ENCODE data around the gene KRT20.

Gene KRT20

DNA sequence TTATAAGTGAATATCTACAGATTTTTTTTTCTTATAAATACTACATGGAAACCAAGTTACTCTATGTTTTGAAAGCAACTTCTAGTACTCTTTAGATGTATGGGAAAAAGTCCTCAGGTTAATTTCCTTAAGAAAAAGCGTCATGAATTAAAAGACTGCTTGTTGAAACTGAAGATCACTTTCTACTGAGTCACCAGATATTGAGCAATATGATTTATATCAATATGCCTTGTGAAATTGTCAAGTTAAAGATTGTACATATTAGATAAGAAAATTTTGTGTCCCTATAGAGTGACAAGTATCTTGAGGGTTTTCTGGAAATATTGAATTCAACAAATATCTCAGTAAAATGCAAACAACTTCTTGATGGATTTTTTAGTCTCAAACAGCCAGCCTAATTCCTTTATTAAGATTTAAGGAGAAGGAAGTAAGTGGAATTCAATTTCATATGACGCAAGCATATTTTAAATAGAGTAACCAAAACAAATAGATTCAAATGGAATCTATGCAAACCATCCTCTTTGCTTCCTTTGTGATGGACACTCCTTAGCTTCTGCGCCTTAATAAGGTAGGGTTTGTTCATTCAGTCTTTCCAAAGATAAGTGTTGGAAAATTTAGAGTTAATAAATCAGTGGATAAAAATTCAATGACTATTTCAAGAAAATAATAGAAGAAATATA lies 34.6 kb downstream of the KRT20 start:
- DNase-seq (ENCODE audit: low spot score) = no peak

DNA sequence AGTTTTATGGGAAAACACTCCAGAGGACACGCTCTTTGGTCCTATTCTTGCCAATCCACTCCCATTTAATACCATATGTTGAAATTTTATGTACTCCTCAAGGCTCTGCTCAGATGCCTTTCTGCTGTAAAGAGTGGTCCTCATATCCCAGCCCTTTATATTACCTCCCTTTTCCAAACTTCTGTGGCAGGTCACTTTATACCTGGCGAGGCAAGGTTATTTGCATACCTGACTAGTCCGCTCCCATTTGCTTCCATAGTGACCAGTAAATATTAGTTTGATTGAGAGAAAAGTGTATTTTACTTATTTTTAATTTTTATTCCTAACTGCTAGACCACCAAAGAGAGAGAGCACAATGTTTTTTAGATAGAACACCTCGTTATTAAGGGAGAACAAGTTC lies 35.3 kb downstream of the KRT20 start:
- DNase-seq (ENCODE audit: low spot score) = no peak

DNA sequence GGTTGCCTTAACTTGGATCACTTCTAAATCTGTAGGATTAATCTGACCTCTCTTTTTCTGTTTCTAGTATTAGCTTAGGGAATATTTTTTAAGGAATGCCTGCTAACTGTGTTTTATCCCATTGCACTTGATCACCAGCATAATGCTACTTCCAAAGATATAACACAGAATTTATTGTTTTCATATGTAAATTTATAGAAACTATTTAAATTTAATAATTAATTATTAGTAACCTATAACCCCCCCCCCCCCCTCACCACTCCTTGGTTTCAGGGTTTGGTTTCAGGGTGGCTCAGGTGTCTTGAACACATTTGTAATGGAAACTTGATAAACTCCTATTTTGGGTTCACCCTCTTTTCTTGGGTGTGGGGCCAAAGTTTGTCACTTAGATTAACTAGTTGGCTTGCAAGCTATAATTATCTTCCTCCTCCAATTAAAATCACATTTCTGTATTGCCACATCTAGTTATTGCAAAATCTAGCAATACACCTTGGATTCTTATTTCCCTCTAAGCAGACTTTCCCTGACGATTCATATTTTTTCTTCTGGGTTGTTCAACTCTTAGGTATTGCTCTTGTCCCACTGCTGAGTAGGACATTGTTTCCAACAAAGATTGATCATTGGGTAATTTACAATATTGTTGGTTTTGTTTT lies 36.3 kb downstream of the KRT20 start:
- no peak for DNase-seq (ENCODE audit: low spot score)

DNA sequence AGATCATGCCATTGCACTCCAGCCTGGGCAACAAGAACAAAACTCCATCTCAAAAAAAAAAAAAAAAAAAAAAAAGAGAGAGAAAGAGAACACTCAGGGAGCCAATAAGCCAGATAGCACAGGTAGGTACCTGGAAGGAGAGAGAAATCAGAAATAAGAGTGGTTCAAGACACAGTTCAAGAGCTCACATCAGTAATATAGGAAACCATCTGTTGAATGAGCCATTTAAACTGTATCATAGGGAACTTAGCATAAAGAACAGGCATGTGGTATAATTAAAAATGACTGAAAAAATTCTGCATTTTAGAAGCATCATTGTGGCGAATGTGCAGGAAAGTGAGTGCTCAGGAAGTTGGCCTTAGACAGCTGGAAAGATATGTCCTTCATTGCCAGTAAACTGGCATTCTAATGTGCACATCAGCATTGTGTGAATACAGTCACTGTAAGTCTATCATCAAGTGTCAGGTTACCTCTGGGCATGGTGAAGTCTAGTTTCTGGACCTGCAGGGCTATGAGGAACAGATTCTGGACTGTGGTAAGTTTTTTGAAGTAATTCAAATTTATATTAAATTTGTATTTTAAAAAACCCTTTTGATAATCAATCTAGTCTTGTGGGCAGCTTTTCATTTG lies 38.4 kb downstream of the KRT20 start:
- no peak for DNase-seq (ENCODE audit: low spot score)

DNA sequence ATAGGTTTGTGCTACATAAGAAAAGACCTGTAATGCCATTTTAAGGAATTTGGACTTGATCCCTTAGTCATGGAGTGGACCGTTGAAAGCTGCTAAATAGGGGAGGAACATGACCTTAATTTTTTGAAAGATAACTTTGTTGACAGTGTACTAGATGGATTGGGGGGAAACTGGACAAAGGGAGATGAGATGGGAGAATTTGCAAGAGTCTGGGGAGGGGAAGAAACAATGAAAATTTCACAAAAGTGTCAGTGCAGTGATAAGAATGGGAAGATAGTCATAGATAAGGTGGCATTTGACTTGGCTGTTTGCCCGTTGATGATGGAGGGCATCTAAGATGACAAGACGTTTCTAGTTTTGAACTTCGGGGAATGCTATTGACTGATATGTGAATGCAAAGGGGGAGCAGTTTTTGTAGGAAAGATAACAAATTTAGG lies 40.4 kb downstream of the KRT20 start:
- DNase-seq (ENCODE audit: low spot score) = no peak

DNA sequence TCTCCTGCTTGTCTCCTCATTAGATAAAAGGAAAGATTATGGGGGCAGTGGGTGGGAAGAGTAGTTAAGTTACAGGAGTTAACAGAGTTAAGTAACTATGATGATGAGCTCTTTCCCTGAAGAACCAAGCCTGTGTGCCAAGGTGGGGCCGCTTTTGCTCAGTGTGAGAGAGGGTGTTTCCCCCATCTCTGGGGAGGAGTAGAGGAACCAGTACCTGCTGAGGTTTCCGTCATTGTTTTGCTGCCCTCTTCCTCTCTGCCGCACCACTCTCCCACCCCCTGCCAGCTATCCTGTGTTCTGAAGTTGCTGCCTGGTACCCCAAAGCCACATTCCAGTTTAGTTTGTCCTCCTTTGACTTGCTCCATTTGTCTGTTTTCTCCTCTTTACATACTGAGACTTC lies 41.8 kb downstream of the KRT20 start:
- no peak for DNase-seq (ENCODE audit: low spot score)

DNA sequence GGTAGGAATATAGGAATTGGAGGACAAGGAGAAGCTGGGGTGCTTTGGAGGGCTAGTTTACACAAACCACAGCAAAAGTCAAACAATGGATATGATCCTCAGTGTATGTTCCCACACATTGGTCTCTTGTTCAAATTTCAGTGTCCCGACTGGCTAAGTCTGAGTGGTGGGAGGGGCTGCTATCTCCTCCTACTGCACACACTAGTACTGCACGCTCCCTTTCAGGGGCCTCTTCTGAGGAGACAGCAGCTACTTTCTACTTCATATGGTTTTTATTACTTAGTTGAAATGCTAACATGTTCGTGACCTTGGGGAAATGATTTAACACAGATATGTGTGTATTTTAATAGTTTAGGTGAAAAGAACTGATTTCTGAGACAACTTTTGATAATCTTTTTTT lies 43.8 kb downstream of the KRT20 start:
- DNase-seq (ENCODE audit: low spot score) = no peak

DNA sequence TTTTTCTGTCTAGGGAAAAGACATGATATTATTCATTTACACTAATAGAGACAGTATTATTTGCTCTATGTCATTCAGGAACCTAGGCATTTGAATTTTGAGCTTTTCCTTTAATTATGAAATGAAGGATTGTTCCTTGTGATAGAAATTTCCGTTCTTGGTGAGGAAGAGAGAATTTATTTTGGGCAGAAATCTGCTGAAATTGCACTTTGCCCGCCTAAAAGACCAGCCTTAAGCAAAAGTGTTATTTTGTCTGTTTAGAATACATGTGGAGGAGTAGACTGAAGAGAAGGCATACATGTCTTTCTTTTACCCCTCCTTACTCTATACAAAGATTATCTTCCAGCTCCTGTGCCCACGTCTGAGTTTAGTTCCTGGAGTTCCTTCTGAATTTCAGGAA lies 45.8 kb downstream of the KRT20 start:
- DNase-seq (ENCODE audit: low spot score) = no peak

DNA sequence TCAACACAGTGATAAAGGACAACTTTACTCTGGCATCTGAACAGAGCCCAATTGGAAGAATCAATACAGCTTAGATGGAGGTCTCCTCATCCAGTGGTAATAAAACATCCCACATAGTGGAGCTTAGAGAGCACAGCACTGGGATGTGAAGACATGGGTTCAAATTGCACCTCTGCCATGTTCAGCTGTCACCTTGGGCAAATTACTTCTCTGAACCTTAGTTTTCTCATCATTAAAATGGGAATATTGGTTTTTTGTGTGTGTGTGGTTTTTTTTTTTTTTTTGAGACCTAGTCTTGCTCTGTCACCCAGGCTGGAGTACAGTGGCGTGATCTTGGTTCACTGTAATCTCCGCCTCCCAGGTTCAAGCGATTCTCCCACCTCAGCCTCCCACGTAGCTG lies 49.0 kb downstream of the KRT20 start:
- no peak for DNase-seq (ENCODE audit: low spot score)

DNA sequence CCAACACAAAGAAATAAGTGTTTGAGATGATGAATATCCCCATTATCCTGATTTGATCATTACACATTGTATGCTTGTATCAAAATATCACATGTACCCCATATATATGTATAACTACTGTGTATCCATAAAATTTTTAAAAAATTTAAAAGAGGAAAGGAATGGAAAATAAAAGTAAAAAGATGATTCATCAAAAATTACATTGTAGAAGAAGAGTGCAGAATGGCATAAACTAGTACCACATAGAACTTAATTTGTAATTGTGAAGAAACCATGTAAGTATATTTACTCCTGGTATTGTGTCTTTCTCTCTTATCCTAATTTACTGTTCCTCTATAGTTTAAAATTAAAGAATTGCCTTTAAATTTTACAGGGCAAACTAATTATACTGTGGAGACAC lies 51.2 kb downstream of the KRT20 start:
- DNase-seq (ENCODE audit: low spot score) = no peak

DNA sequence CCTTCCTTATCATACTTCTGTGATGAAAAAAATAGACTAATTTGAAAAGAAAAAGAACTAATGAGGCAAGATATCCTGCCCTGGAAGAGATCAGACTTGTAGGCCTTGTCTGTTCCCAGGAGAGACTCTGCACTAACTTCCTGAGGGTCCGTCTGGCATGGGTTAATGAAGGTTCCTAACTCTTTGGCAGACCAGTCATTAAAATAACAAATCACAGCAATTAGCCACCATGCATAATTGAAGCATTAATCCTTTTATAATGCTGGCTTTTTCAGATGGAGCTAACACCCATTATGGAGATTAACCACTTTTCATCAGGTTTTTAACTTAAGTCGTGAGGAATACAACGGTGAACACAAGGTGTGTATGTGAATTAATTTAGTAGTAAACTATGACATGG lies 52.2 kb downstream of the KRT20 start:
- DNase-seq (ENCODE audit: low spot score) = no peak

DNA sequence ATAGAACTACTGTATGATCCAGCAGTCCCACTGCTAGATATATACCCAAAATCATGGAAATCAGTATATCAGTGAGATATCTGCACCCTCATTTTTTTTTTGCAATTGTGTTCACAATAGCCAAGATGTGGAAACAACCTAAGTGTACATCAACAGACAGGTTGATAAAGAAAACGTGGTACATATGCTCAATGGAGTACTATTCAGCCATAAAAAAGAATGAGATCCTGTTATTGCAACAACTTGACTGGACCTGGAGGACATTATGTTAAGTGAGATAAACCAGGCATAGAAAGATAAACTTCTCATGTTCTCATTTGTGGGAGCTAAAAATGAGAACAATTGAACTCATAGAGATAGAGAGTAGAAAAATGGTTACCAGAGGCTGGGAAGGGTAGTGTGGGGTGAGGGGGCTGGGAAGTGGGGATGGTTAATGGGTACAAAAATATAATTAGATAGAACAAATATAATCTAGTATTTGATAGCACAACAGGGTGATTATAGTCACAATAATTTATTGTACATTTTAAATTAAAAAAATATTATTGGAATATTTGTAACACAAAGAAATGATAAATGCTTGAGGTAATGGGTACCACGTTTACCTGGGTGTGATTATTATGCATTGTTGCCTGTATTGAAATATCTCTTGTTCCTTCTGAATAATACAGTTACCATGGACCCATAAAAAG lies 54.8 kb downstream of the KRT20 start:
- no peak for DNase-seq (ENCODE audit: low spot score)

DNA sequence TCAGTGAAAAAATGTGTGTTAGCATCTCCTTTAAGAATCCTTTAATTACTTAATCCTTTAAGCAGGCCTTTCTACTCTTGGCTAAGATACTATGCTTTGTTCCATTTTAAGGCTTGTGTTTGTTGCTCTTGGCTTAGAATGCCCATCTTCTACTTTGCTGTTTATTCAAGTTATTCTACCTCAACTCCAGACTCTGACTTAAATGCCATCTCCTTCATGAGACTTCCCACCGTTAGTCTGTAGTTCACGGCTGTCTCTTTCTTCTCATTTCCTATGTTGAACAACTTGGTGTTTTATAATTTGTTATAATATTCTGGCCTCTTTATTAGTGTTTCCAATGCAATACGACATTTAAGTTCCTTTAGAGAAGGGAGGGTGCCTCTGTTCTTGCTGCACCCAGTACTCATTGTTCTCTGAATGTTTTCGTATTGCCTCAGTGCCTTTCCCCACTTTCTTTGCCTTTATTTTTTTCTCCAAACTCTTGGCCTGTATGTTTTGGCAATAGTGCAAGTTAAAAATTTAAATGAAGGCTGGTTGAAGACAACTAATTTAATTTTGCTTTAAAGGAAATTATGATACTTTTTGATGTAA lies 56.5 kb downstream of the KRT20 start:
- DNase-seq (ENCODE audit: low spot score) = no peak

DNA sequence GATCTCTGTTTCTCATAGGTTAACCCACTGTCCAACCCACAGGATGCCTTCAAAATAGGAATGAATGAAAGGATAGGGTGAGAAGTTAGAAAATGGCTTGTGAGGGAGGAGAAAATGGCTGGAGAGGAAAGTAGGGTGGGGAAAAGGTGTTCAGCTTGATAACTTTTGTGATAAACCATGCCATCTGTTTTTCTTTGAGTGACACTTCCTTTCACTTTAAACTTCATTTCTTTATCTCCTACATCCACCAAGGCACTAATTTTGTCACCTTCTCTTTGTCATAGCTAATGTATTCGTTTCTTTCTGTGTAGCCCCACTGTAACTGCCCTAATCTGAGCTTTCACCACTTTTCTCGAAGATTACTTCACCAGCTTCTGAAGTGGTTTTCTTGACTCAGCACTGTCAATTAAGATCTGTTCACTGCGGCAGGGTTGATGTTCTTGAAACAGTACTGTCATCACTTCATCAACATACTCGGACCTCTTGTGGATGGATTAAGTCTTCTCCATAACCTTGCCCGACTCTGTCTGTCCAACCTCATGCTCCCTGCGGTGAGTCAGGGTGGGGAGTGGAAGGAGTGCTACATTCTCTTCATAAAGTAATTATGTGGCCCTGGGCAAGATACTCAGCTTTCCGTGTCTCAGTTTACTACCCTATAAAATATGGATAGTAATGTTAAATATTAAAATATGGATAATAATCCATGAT lies 57.1 kb downstream of the KRT20 start:
- no peak for DNase-seq (ENCODE audit: low spot score)
